A549 (cell line): ENCODE results near the gene PSMD5. TPM values are rescaled to one million over a fixed set of nuclear protein-coding genes. Genes with fewer than 3 reads are reported as not detected.

ENCODE experiments used
- ATAC-seq, 2 experiments: fragments of 200-7000 bp in 1 of 2; fragments of >200 bp in 1 of 2; cut with Nextera tagmentation in 1 of 2; cut with Tn5 transposase in 1 of 2; 3 replicates each; pipeline versions ENCODE4 v1.8.0 to v1.9.1; 2018 to 2020; ENCODE audit warnings: mild to moderate bottlenecking in 1 of 2, moderate library complexity in 1 of 2
- CTCF ChIA-PET: fragments of 300-600 bp; sonication (Branson Sonifier 250); formaldehyde crosslinking; extraction: SDS; loops from one replicate; lab custom pipeline; 2021; ENCODE audit warnings: antibody characterized with exemption, inconsistent platforms; lab: Yijun Ruan, JAX
- POLR2A ChIA-PET: fragments of 350-600 bp; formaldehyde crosslinking; extraction: SDS; loops from one replicate; lab custom pipeline; 2021; ENCODE audit warnings: antibody characterized with exemption, inconsistent platforms; lab: Yijun Ruan, JAX
- DNase-seq, 2 experiments: peaks; one replicate each; pipeline versions ENCODE4 v3.0.0 to v3.0.0-alpha.2; 2011 to 2016; ENCODE audit warnings: low read depth in 1 of 2, low spot score in 1 of 2
- FAIRE-seq: peaks from 2 replicates; lab custom pipeline; 2011; peaks lifted over from hg19 to GRCh38; lab: Jason Lieb, UNC
- H3K27ac ChIP-seq, 2 experiments: fragments of >200 bp; sonication (Bioruptor Twin); formaldehyde crosslinking; 3 replicates each; pipeline ENCODE4 v1.5.1; 2016 to 2017
- H3K4me1 ChIP-seq: fragments of >200 bp; sonication (Bioruptor Twin); formaldehyde crosslinking; 3 replicates; pipeline ENCODE4 v1.6.1; 2016
- H3K4me2 ChIP-seq: fragments of >200 bp; sonication (Bioruptor Twin); formaldehyde crosslinking; 3 replicates; pipeline ENCODE4 v1.6.1; 2016
- H3K4me3 ChIP-seq: fragments of >200 bp; sonication (Bioruptor Twin); formaldehyde crosslinking; 3 replicates; pipeline ENCODE4 v1.5.1; 2016
- H3K9me3 ChIP-seq: fragments of >200 bp; sonication (Bioruptor Twin); formaldehyde crosslinking; 3 replicates; pipeline ENCODE4 v1.6.1; 2016
- BHLHE40 ChIP-seq: IDR thresholded peaks from 2 replicates; pipeline ENCODE4 v1.6.1; 2012; ENCODE audit warnings: low read depth, low read length, inconsistent platforms
- CBX8 ChIP-seq: fragments of 200-600 bp; sonication (generic); IDR thresholded peaks from 2 replicates; pipeline ENCODE4 v1.6.1; 2016
- EHF ChIP-seq: fragments of 250-450 bp; sonication (Bioruptor Pico); IDR thresholded peaks from 2 replicates; pipeline ENCODE4 v1.5.0; 2020; ENCODE audit warnings: mild to moderate bottlenecking
- EHMT2 ChIP-seq: fragments of 200-600 bp; sonication (generic); IDR thresholded peaks from 2 replicates; pipeline ENCODE4 v1.6.1; 2016; ENCODE audit warnings: antibody characterized with exemption, low read depth, mild to moderate bottlenecking, moderate library complexity
- ESRRA ChIP-seq: fragments of 150-350 bp; IDR thresholded peaks from 2 replicates; pipeline ENCODE4 v1.6.1; 2014; ENCODE audit warnings: mild to moderate bottlenecking, low read length, borderline replicate concordance
- FOSL2 ChIP-seq, 2 experiments: fragments of 450-650 bp in 1 of 2; fragments of >200 bp in 1 of 2; sonication (Bioruptor Twin) in 1 of 2; formaldehyde crosslinking; IDR thresholded peaks; 2 replicates each; pipeline versions ENCODE4 v1.5.0 to v1.6.1; 2016 to 2020; ENCODE audit warnings: mild to moderate bottlenecking in 1 of 2, moderate library complexity in 1 of 2
- FOXS1 ChIP-seq: fragments of 250-450 bp; sonication (Bioruptor Pico); IDR thresholded peaks from 2 replicates; pipeline ENCODE4 v1.5.0; 2020; ENCODE audit warnings: mild to moderate bottlenecking, moderate library complexity
- HOXA7 ChIP-seq: fragments of 250-450 bp; sonication (Bioruptor Pico); IDR thresholded peaks from 2 replicates; pipeline ENCODE4 v1.5.0; 2020; ENCODE audit warnings: mild to moderate bottlenecking, moderate library complexity
- HOXB5 ChIP-seq: fragments of 250-450 bp; sonication (Bioruptor Pico); IDR thresholded peaks from 2 replicates; pipeline ENCODE4 v1.5.0; 2020; ENCODE audit warnings: mild to moderate bottlenecking, moderate library complexity
- JUN ChIP-seq, 2 experiments: fragments of >200 bp; sonication (Bioruptor Twin); formaldehyde crosslinking; IDR thresholded peaks; 2 replicates in 1 of 2; 3 replicates in 1 of 2; pipeline ENCODE4 v1.6.1; 2016 to 2017
- KDM1A ChIP-seq: fragments of 200-600 bp; sonication (generic); IDR thresholded peaks from 2 replicates; pipeline ENCODE4 v1.6.1; 2016; ENCODE audit warnings: low read depth, mild to moderate bottlenecking
- NR3C1 ChIP-seq: fragments of >200 bp; sonication (Bioruptor Twin); formaldehyde crosslinking; IDR thresholded peaks from 3 replicates; pipeline ENCODE4 v1.6.1; 2017
- POLR2A ChIP-seq: IDR thresholded peaks from 2 replicates; pipeline ENCODE4 v1.6.1; 2012; ENCODE audit warnings: mild to moderate bottlenecking, low read length
- RAD21 ChIP-seq, 2 experiments: fragments of >200 bp in 1 of 2; sonication (Bioruptor Twin) in 1 of 2; formaldehyde crosslinking in 1 of 2; IDR thresholded peaks in 1 of 2; conservative IDR thresholded peaks in 1 of 2; 2 replicates in 1 of 2; 3 replicates in 1 of 2; pipeline ENCODE4 v1.6.1; 2012 to 2018; ENCODE audit warnings: inconsistent platforms in 1 of 2
- SMC3 ChIP-seq: fragments of >200 bp; sonication (Bioruptor Twin); formaldehyde crosslinking; IDR thresholded peaks from 3 replicates; pipeline ENCODE4 v1.6.1; 2018; ENCODE audit warnings: inconsistent platforms
- TP53 ChIP-seq: fragments of 250-450 bp; sonication (Bioruptor Pico); IDR thresholded peaks from 2 replicates; pipeline ENCODE4 v1.5.0; 2021; ENCODE audit warnings: mild to moderate bottlenecking, moderate library complexity
- WGBS: methylation state at CpG from one replicate; pipeline ENCODE4 v1.1.6; 2017; ENCODE audit errors: missing lambda C conversion rate; 5-methylcytosine and 5-hydroxymethylcytosine counted together
- polyA plus RNA-seq, 4 experiments: library from polyadenylated mRNA; depleted of rRNA in 3 of 4; stranded (reverse); fragments of >200 nt; fragmentation: RNase III in 1 of 4; extraction: RNeasy Plus Mini Kit Qiagen cat#74134 plus additional on column Dnase treatment in 1 of 4; gene quantifications; 2 replicates in 3 of 4; 3 replicates in 1 of 4; pipeline ENCODE4 v1.2.3, GENCODE V29; 2011 to 2017
- TF ChIP-seq, protein P1 (sequence below): fragments of >200 bp; sonication (Bioruptor Twin); formaldehyde crosslinking; IDR thresholded peaks from 2 replicates; pipeline ENCODE4 v1.6.1; 2016
- TF ChIP-seq, protein P2 (sequence below): fragments of >200 bp; sonication (Bioruptor Twin); formaldehyde crosslinking; IDR thresholded peaks from 3 replicates; pipeline ENCODE4 v1.6.1; 2016
- TF ChIP-seq, protein P3 (sequence below): IDR thresholded peaks from 2 replicates; pipeline ENCODE4 v1.6.1; 2012; ENCODE audit warnings: low read depth, borderline replicate concordance
- TF ChIP-seq, protein P4 (sequence below): fragments of 250-450 bp; sonication (Bioruptor Pico); IDR thresholded peaks from 2 replicates; pipeline ENCODE4 v1.5.0; 2021; ENCODE audit warnings: mild to moderate bottlenecking, moderate library complexity, borderline replicate concordance
- TF ChIP-seq, protein P5 (sequence below): fragments of 150-350 bp; IDR thresholded peaks from 2 replicates; pipeline ENCODE4 v1.6.1; 2014; ENCODE audit warnings: low read depth, mild to moderate bottlenecking, low read length
- TF ChIP-seq, protein P6 (sequence below): IDR thresholded peaks from 2 replicates; pipeline ENCODE4 v1.6.1; 2012

The PSMD5 gene
- polyA plus RNA-seq, 2 of the 4 experiments (the other 2 are of a cell fraction): 34.6 to 63.7 TPM

DNA sequence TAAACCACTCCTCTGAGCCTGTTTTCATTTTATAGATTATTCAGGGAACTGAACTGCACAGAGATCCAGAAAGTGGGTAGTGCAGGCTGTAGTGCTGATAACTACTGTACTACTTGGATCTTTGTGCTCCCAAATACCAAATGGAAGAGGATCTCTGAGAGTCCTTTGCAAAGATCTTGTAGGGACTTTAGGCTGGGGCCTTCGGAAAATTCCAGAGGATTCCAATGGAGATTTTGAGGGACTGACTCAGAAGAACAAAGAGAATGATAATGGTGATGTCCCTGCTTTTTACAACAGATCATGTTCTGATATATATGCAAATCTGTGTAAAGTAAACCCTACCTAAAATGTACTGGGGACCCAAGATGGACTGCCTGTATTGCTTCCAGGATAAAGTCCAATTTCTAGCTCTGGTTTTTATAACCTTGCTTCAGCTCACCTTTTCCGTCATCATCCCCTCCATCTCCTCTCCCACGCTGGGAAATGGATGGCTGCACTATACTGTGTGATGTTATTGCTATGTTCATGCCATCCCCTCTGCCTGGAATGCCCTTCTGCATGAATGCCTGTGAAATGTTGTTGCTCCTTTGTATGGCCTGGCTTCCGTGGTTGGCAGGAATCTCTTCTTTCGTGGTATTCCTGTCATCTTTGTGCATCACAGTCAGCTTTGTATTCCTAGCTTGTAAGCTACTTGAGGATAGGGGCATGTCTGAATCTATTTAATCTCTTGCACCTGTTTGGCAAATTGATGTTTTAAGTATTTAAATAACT is 9.7 kb upstream of the PSMD5 start:
- ChIA-PET POLR2A (interaction anchor here (1.0 kb wide), 1 partner anchor 59 kb away, joined by 4 read pairs; the partner anchor contains the start of gene FBXW2), CTCF (interaction anchor here (1.8 kb wide), 1 partner anchor 18 kb away, joined by 5 read pairs; no protein-coding TSS in a partner anchor)
- TF ChIP-seq FOSL2 (IDR thresholded peaks at IDR 0.05): no peak
- TF ChIP-seq FOSL2 (CRISPR knock-in tag; IDR thresholded peaks at IDR 0.05): no peak
- TF ChIP-seq BHLHE40: no peak
- TF ChIP-seq SMC3: no peak
- TF ChIP-seq TP53 (CRISPR knock-in tag): no peak
- TF ChIP-seq, protein P1, sequence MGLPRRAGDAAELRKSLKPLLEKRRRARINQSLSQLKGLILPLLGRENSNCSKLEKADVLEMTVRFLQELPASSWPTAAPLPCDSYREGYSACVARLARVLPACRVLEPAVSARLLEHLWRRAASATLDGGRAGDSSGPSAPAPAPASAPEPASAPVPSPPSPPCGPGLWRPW: no peak
- TF ChIP-seq EHMT2: no peak
- H3K9me3 ChIP-seq: no peaks in the 10 kb centered on the region
- H3K4me1 ChIP-seq: no peaks in the 10 kb centered on the region
- no peak overlapping the region for H3K4me3 ChIP-seq
- ATAC-seq: no peak
- FAIRE-seq: no peak
- no peak for DNase-seq
- WGBS: 83% methylated on average over 5 of the region's 5 CpGs
- no peak overlapping the region for H3K27ac ChIP-seq
- no peak overlapping the region for H3K4me2 ChIP-seq

DNA sequence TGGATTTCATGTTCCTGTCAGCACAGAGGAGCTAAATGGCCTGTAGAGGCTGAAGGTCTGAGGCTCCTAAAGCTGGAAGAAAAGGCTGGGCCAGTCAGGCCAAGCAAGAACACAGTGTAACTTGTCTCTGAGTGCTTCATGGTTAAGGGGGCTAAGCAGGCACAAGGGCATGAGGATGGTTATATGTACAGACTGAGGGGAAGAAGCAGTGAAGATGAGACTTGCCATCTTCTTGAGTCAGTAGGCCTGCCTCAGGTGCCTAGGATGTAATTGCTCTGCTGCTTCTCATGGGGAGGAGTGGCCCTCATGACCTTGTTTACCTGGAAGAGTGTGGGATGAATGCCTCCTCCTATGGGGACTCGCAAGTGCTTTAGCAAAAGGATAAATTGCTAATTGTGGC is 8.7 kb upstream of the PSMD5 start:
- H3K4me1 ChIP-seq: no peaks in the 10 kb centered on the region
- peak in 1 of 2 experiments; percentile 11; a peak in 3 of 6 replicates for ATAC-seq
- POLR2A ChIA-PET: interaction anchor here (0.7 kb wide), 2 partner anchors 68 to 78 kb away, joined by 3 read pairs; no protein-coding TSS in a partner anchor
- no peak overlapping the region for H3K4me2 ChIP-seq
- 90% methylated on average over 1 of the region's 1 CpG for WGBS
- H3K27ac ChIP-seq: no peak overlapping the region
- TF ChIP-seq KDM1A: no peak
- no peak for TF ChIP-seq SMC3
- no peak for TF ChIP-seq BHLHE40
- TF ChIP-seq HOXA7: no peak
- TF ChIP-seq, protein P2, sequence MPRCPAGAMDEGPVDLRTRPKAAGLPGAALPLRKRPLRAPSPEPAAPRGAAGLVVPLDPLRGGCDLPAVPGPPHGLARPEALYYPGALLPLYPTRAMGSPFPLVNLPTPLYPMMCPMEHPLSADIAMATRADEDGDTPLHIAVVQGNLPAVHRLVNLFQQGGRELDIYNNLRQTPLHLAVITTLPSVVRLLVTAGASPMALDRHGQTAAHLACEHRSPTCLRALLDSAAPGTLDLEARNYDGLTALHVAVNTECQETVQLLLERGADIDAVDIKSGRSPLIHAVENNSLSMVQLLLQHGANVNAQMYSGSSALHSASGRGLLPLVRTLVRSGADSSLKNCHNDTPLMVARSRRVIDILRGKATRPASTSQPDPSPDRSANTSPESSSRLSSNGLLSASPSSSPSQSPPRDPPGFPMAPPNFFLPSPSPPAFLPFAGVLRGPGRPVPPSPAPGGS: no peak
- no peak for TF ChIP-seq FOXS1
- no peak for TF ChIP-seq RAD21 (conservative IDR thresholded peaks at IDR 0.05 in 1 of 2, IDR thresholded peaks at IDR 0.05 in 1 of 2)
- TF ChIP-seq EHMT2: no peak
- TF ChIP-seq CBX8: no peak
- TF ChIP-seq, protein P3, sequence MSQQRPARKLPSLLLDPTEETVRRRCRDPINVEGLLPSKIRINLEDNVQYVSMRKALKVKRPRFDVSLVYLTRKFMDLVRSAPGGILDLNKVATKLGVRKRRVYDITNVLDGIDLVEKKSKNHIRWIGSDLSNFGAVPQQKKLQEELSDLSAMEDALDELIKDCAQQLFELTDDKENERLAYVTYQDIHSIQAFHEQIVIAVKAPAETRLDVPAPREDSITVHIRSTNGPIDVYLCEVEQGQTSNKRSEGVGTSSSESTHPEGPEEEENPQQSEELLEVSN: no peak
- TF ChIP-seq JUN (IDR thresholded peaks at IDR 0.05): no peak
- no peak for TF ChIP-seq ESRRA
- TF ChIP-seq, protein P4, sequence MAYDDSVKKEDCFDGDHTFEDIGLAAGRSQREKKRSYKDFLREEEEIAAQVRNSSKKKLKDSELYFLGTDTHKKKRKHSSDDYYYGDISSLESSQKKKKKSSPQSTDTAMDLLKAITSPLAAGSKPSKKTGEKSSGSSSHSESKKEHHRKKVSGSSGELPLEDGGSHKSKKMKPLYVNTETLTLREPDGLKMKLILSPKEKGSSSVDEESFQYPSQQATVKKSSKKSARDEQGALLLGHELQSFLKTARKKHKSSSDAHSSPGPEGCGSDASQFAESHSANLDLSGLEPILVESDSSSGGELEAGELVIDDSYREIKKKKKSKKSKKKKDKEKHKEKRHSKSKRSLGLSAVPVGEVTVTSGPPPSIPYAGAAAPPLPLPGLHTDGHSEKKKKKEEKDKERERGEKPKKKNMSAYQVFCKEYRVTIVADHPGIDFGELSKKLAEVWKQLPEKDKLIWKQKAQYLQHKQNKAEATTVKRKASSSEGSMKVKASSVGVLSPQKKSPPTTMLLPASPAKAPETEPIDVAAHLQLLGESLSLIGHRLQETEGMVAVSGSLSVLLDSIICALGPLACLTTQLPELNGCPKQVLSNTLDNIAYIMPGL: no peak
- no peak for TF ChIP-seq POLR2A
- no peak for TF ChIP-seq EHF (CRISPR knock-in tag)
- TF ChIP-seq FOSL2 (IDR thresholded peaks at IDR 0.05): no peak
- no peak for TF ChIP-seq FOSL2 (CRISPR knock-in tag; IDR thresholded peaks at IDR 0.05)
- TF ChIP-seq NR3C1: no peak
- no peak for TF ChIP-seq HOXB5 (CRISPR knock-in tag)
- TF ChIP-seq, protein P5, sequence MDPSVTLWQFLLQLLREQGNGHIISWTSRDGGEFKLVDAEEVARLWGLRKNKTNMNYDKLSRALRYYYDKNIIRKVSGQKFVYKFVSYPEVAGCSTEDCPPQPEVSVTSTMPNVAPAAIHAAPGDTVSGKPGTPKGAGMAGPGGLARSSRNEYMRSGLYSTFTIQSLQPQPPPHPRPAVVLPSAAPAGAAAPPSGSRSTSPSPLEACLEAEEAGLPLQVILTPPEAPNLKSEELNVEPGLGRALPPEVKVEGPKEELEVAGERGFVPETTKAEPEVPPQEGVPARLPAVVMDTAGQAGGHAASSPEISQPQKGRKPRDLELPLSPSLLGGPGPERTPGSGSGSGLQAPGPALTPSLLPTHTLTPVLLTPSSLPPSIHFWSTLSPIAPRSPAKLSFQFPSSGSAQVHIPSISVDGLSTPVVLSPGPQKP: no peak
- TF ChIP-seq, protein P6, sequence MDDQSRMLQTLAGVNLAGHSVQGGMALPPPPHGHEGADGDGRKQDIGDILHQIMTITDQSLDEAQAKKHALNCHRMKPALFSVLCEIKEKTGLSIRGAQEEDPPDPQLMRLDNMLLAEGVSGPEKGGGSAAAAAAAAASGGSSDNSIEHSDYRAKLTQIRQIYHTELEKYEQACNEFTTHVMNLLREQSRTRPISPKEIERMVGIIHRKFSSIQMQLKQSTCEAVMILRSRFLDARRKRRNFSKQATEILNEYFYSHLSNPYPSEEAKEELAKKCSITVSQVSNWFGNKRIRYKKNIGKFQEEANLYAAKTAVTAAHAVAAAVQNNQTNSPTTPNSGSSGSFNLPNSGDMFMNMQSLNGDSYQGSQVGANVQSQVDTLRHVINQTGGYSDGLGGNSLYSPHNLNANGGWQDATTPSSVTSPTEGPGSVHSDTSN: no peak
- DNase-seq: no peak
- no peak for FAIRE-seq
- no peak overlapping the region for H3K4me3 ChIP-seq
- CTCF ChIA-PET: interaction anchor here (1.8 kb wide), 1 partner anchor 19 kb away, joined by 5 read pairs; no protein-coding TSS in a partner anchor
- H3K9me3 ChIP-seq: no peaks in the 10 kb centered on the region
